Measurements from ENCODE around the gene MAMLD1.

Gene MAMLD1

GRCh38 chrX:150460063-150460462 lies 96.9 kb downstream of the MAMLD1 start:
- DNase-seq (ENCODE audit: low read depth in 2 of 2) = no peak

- DNase-seq (ENCODE audit: low read depth in 2 of 2) = no peak
These were observed 97.7 kb downstream of the MAMLD1 start for GRCh38 chrX:150460781-150461180.

GRCh38 chrX:150463566-150463965 lies 100.4 kb downstream of the MAMLD1 start:
- no peak for DNase-seq (ENCODE audit: low read depth in 2 of 2)

DNA sequence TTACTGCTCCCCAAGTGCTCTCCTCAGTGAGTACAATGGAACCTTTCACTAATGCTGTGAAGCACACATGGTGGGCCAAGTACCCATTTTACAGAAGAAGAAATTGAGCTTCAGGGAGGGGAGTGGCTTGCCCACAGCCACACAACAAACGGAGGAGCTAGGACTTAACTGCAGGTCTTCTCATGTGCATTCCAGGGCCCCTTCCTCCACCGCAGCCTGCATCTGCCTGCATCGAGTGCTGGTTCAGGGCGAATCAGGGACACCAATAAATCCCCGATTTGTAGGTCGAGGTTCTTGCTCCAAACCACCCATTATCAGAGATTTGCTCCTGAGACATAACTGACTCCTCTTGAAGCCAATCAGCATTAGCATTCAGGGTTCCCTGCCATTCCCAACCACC lies 100.9 kb downstream of the MAMLD1 start:
- no peak for DNase-seq (ENCODE audit: low read depth in 2 of 2)

- no peak for DNase-seq (ENCODE audit: low read depth in 2 of 2)
These were observed 102.2 kb downstream of the MAMLD1 start for GRCh38 chrX:150465326-150465725.

DNA sequence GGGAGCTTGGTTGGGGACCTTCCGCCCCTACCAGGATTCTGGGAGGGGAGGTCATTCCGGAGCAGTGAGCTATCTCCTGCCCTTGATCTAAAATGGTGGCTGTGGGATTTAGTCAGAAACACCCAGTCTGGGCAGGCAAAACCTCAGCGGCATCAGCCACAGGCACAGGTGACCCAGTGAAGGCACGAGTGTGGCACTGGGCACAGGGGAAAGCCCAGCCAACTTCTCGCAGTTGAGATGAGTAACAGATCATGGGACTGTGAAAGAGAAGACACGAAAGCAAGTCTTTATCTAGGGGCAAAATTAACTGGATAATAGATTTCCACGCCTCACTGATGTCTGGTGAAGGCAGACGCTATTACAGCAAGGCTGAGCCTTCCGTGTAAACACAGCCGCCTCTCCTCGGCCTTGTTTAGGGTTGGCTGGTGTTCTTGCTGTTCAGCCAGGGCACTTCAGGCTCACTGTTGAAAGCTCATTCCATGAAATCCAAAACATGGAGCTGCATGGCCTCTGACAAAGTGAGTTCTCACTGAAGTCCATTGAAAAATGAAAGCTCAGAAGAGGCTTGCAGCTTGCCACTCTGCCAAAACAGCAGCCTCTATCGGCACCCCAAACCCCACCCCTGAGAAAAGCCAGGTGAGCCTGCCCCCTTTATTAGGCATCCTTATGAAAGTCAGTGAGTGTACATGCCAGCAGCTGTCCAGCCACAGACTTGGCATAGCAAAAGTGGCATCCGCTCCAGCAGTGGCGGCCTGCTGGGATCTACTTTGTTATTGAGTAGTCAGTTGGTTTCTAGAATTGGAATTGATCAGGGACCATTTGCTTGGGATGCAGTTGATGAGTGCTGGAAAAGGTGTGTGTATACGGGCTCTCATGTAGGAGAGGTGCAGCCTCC lies 103.0 kb downstream of the MAMLD1 start:
- DNase-seq (ENCODE audit: low read depth in 2 of 2) = no peak

- no peak for DNase-seq (ENCODE audit: low read depth in 2 of 2)
These were observed 109.2 kb downstream of the MAMLD1 start for GRCh38 chrX:150472306-150472705.

DNA sequence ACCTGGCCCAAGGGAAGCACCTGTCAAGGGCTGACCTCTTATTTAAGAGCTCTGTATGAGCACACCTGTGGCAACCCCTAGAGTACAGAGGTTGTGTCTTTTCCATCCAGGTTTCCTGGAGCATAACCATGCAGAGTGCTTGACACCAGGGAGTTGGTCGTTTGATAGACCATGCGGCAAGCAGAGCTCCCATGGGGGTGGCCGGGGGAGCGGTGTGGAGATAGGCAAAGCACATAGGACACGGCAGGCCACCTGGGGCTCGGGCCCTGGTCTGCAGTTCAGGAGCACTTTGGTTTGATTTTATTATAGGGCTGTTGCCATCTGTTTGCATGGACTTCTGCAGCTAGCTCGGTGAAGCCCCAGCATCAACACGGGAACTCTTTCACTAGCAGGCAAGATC lies 110.3 kb downstream of the MAMLD1 start:
- DNase-seq (ENCODE audit: low read depth in 2 of 2) = no peak

DNA sequence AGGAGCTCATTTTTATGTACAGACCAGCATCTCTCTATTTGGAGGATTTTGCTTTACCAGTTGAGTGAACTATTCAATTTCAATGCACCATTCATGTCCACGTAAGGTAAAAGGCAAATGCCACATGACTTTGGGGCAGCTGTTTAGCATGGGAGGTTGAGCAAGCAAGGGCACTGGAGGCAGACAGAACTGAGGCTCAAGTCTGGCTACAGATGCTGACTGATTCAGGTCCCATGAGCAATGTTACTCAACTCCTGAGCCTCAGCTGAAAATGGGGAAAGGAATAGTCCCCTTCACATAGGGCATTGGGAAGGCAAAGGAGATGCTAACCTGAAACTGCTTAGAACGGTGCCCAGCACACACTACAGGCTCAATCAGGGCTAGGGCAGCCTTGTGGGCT lies 112.3 kb downstream of the MAMLD1 start:
- DNase-seq (ENCODE audit: low read depth in 2 of 2) = no peak

- DNase-seq (ENCODE audit: low read depth in 2 of 2) = peak; percentile 50 to 59
These were observed 113.1 kb downstream of the MAMLD1 start for GRCh38 chrX:150476164-150476699.

DNA sequence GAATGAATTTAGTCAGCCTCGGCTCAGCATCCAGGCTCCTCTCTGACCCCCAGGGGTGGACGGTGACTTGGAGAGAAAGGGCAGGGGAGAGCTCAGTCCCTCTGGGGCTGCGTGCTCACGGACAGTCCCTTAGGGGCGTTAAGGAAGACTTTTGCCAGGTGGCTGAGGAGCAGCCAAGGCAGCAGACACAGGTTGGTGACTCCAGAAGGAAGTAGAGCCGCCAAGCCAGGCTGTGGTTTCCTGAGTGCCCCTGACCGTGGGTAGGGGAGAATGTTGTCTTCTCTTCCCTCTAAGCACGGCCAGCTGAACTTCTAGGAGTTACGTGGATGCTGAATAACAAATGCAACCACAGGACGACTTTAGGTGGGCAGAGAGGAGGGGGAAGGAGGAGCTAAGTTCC lies 114.3 kb downstream of the MAMLD1 start:
- no peak for DNase-seq (ENCODE audit: low read depth in 2 of 2)

DNA sequence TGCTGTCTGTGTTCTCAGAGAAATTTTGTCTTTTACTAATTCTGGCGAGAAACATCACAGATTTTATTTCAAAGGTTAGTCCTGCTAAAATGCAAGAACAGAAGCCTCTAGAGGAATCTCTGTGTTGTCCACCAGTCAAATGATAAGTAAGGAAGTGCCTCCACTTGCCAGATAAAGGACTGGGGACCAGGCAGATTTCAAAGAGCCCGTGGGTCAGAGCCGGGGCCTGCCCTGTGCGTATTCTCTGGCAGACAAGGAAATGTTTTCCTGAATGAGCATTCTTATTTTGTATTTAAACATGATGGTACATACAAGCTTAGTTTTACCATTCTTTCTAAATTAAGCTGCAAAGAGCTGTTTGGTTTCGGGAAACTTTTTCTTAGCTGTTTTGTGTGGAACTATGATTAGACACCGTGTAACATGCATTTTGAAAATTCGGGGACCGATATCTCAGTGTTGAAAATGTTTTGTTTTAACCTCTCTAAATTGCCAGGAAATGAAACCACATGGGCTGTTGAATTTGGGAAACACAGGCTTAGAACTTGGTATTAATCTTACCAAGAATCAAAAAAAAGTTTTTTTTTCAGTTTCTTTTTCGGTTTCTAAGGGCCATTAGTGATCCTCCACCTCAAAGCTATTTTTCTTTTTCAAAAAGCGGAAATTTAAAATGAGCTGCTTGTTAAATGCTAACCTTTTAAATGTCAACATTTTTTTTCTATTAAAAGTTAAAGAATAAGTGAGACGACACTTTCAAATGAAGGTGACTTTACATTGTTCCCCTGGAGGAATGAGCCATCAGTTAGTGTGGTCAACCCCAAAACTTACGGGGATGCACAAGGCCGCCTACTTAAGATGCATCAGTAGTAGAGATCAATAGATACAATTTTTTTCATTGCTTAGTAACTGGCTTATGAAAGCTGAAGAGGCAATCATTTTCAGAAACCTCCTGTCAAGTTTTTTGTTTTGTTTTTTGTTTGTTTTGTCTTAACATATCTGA lies 115.7 kb downstream of the MAMLD1 start:
- no peak for DNase-seq (ENCODE audit: low read depth in 2 of 2)

- DNase-seq (ENCODE audit: low read depth in 2 of 2) = peak; percentile 9 to 20
These were observed 119.6 kb downstream of the MAMLD1 start for GRCh38 chrX:150482537-150483206.

- no peak for DNase-seq (ENCODE audit: low read depth in 2 of 2)
These were observed 120.4 kb downstream of the MAMLD1 start for GRCh38 chrX:150483356-150483985.

- DNase-seq (ENCODE audit: low read depth in 2 of 2) = peak in 1 of 2 experiments; percentile 16
These were observed 122.9 kb downstream of the MAMLD1 start for GRCh38 chrX:150486011-150486410.

DNA sequence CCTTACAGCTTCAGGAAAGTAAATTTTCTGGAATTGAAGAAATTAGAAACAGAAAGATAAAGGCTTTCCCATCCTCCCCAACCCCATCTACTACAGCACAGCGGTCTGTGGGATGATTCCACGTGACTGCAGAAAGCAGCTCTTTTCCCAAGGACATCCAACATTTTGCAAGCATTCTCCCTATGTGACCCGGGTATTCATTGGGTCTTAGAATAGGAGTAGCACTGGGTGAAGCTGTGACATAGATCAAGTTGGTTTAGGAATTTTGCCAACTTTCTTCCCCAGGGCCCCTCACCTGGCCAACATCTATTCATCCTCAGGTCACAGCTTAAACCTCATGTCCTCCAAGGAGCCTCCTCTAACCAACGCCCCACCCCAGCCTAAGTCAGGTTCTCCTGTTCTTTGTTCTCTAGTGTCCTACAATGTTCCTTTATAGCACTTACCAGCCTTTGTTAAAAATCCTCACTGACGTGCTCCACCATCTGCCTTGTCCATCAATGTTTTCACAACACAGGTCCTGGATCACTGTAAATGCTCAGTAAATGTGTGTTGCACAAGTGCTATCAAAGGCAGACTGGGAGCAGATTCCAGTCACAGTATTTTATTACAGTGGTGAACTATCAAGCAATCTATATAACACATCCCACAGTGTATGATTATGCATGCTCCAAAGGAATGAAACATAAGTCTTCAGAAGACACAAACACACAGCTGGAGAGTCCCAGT lies 124.4 kb downstream of the MAMLD1 start:
- DNase-seq (ENCODE audit: low read depth in 2 of 2) = no peak

GRCh38 chrX:150489359-150490015 lies 126.4 kb downstream of the MAMLD1 start:
- no peak for DNase-seq (ENCODE audit: low read depth in 2 of 2)

GRCh38 chrX:150495496-150495895 lies 132.4 kb downstream of the MAMLD1 start:
- DNase-seq (ENCODE audit: low read depth in 2 of 2) = no peak

GRCh38 chrX:150499240-150499639 lies 136.1 kb downstream of the MAMLD1 start:
- DNase-seq (ENCODE audit: low read depth in 2 of 2) = no peak

- DNase-seq (ENCODE audit: low read depth in 2 of 2) = no peak
These were observed 139.0 kb downstream of the MAMLD1 start for GRCh38 chrX:150502091-150502490.
